ENCODE measurements around the gene PALM2AKAP2.

PALM2AKAP2 gene

DNA sequence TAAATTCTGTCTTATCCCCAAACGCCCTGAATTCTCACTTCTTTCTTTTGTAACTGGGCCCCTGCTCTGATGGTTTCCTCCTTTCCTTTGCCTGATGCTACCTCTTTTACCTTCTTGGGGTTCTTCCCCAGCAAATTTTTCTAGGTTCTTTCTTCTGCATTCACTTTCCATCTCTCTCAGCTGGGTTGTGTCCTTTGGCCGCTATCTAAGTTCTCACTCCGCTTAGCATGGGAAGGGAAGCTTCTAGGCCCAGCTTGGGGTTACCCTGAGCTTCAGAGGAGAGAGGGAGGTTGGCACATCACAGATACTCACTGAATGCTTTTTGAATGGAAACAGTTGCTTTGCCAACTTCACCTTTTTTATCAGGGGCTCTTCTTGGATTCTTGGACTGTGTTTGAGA, 17.0 kb downstream of the PALM2AKAP2 start:
- CTCF ChIA-PET, result no interaction called here

GRCh38 chr9:109797509-109797908, 17.5 kb downstream of the PALM2AKAP2 start:
- no peak for DNase-seq (ENCODE audit: extremely low spot score)
- ChIA-PET POLR2A (no interaction called here), CTCF (no interaction called here)
- TF ChIP-seq LEF1 (IDR thresholded peaks at IDR 0.05; ENCODE audit: borderline replicate concordance) (no peak), ARNT (IDR thresholded peaks at IDR 0.05) (no peak), TARDBP (IDR thresholded peaks at IDR 0.05) (no peak), ELF4 (IDR thresholded peaks at IDR 0.05) (no peak), FOXA1 (IDR thresholded peaks at IDR 0.05) (no peak), CTBP1 (IDR thresholded peaks at IDR 0.05; ENCODE audit: borderline replicate concordance) (no peak), HDGF (IDR thresholded peaks at IDR 0.05; ENCODE audit: borderline replicate concordance) (no peak), ZNF384 (IDR thresholded peaks at IDR 0.05) (no peak), NFRKB (IDR thresholded peaks at IDR 0.05) (no peak), BHLHE40 (IDR thresholded peaks at IDR 0.05; ENCODE audit: borderline replicate concordance) (no peak)

More for the DNA sequence above, 17.0 kb downstream of the PALM2AKAP2 start:
- POLR2A ChIA-PET, result no interaction called here
- TF ChIP-seq PKNOX1 (IDR thresholded peaks at IDR 0.05) (no peak), L3MBTL2 (conservative IDR thresholded peaks at IDR 0.05) (no peak), SUZ12 (IDR thresholded peaks at IDR 0.05) (no peak), CTBP1 (IDR thresholded peaks at IDR 0.05; ENCODE audit: borderline replicate concordance) (no peak)
- no peak for DNase-seq (ENCODE audit: extremely low spot score)

- ChIA-PET POLR2A (no interaction called here), CTCF (no interaction called here)
- TF ChIP-seq ELF4 (IDR thresholded peaks at IDR 0.05) (no peak), L3MBTL2 (conservative IDR thresholded peaks at IDR 0.05) (no peak), PKNOX1 (IDR thresholded peaks at IDR 0.05) (no peak), FOXA1 (IDR thresholded peaks at IDR 0.05) (no peak), FOXM1 (IDR thresholded peaks at IDR 0.05; ENCODE audit: borderline replicate concordance) (no peak), HDGF (IDR thresholded peaks at IDR 0.05; ENCODE audit: borderline replicate concordance) (no peak), SUZ12 (IDR thresholded peaks at IDR 0.05) (no peak), SP1 (IDR thresholded peaks at IDR 0.05) (no peak), TARDBP (IDR thresholded peaks at IDR 0.05) (no peak), ARNT (IDR thresholded peaks at IDR 0.05) (no peak), LEF1 (IDR thresholded peaks at IDR 0.05; ENCODE audit: borderline replicate concordance) (no peak), CTBP1 (IDR thresholded peaks at IDR 0.05; ENCODE audit: borderline replicate concordance) (no peak)
- no peak for DNase-seq (ENCODE audit: extremely low spot score)
Observed at GRCh38 chr9:109799141-109799540, 19.1 kb downstream of the PALM2AKAP2 start.

DNA sequence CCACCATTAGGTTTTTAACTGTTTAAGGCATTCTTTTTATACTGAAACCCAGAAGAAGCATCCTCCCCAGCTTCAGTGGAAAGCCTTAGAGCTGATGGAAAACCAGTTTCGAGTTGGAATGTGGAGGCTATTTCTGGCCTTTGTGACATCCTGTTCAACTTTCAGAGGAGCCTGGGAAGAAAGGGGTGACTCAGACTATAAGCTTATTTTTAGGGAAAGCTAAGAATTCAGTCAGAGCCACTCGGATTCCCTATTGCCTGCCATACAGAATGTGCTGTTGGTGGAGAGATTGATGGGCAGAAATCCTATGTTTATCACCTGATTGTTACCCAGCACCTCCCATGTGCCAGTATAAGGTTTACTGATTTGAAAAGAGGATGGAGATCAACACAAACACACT, 19.8 kb downstream of the PALM2AKAP2 start:
- no peak for DNase-seq (ENCODE audit: extremely low spot score)
- ChIA-PET CTCF (no interaction called here), POLR2A (no interaction called here)
- TF ChIP-seq SP1 (IDR thresholded peaks at IDR 0.05), result no peak
- TF ChIP-seq PKNOX1 (IDR thresholded peaks at IDR 0.05), result no peak
- no peak for TF ChIP-seq FOXK2 (IDR thresholded peaks at IDR 0.05)
- no peak for TF ChIP-seq HDGF (IDR thresholded peaks at IDR 0.05; ENCODE audit: borderline replicate concordance)
- no peak for TF ChIP-seq ZNF384 (IDR thresholded peaks at IDR 0.05)
- TF ChIP-seq FOXA1 (IDR thresholded peaks at IDR 0.05), result no peak
- no peak for TF ChIP-seq CTBP1 (IDR thresholded peaks at IDR 0.05; ENCODE audit: borderline replicate concordance)
- TF ChIP-seq NFRKB (IDR thresholded peaks at IDR 0.05), result no peak
- TF ChIP-seq TARDBP (IDR thresholded peaks at IDR 0.05), result no peak
- TF ChIP-seq ELF4 (IDR thresholded peaks at IDR 0.05), result no peak
- no peak for TF ChIP-seq BHLHE40 (IDR thresholded peaks at IDR 0.05; ENCODE audit: borderline replicate concordance)
- TF ChIP-seq ARNT (IDR thresholded peaks at IDR 0.05), result no peak
- TF ChIP-seq L3MBTL2 (conservative IDR thresholded peaks at IDR 0.05), result no peak
- TF ChIP-seq LEF1 (IDR thresholded peaks at IDR 0.05; ENCODE audit: borderline replicate concordance), result no peak
- TF ChIP-seq SUZ12 (IDR thresholded peaks at IDR 0.05), result no peak
- no peak for TF ChIP-seq FOXM1 (IDR thresholded peaks at IDR 0.05; ENCODE audit: borderline replicate concordance)

DNA sequence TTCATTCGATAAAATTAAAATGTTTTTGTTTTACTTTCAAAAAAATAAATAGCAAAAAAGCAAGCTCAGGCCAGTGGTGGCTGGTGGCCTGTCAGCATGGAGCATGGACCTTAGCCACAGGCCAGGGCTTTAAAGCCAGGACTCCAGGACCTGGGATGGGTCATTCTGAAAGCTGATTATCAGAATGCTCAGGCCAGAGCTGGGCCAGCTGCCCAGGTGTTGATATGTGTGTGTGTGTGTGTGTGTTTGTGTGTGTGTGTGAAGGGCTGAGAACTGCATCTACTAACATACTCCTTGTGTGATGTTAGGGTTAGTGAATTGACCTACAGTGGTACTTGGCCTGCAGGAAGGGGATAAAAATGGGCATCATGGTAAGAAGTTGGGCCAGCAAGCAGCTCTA, 21.5 kb downstream of the PALM2AKAP2 start:
- ChIA-PET CTCF (no interaction called here), POLR2A (no interaction called here)
- no peak for TF ChIP-seq PKNOX1 (IDR thresholded peaks at IDR 0.05)
- no peak for TF ChIP-seq TARDBP (IDR thresholded peaks at IDR 0.05)
- no peak for TF ChIP-seq ELF4 (IDR thresholded peaks at IDR 0.05)
- TF ChIP-seq FOXA1 (IDR thresholded peaks at IDR 0.05), result no peak
- no peak for TF ChIP-seq FOXM1 (IDR thresholded peaks at IDR 0.05; ENCODE audit: borderline replicate concordance)
- TF ChIP-seq FOXK2 (IDR thresholded peaks at IDR 0.05), result no peak
- TF ChIP-seq SP1 (IDR thresholded peaks at IDR 0.05), result no peak
- no peak for TF ChIP-seq SUZ12 (IDR thresholded peaks at IDR 0.05)
- TF ChIP-seq ZNF384 (IDR thresholded peaks at IDR 0.05), result no peak
- DNase-seq (ENCODE audit: extremely low spot score), result no peak

GRCh38 chr9:109802491-109802890, 22.5 kb downstream of the PALM2AKAP2 start:
- DNase-seq (ENCODE audit: extremely low spot score), result no peak
- ChIA-PET POLR2A (no interaction called here), CTCF (no interaction called here)
- no peak for TF ChIP-seq LEF1 (IDR thresholded peaks at IDR 0.05; ENCODE audit: borderline replicate concordance)
- no peak for TF ChIP-seq BHLHE40 (IDR thresholded peaks at IDR 0.05; ENCODE audit: borderline replicate concordance)
- no peak for TF ChIP-seq PKNOX1 (IDR thresholded peaks at IDR 0.05)
- no peak for TF ChIP-seq ARNT (IDR thresholded peaks at IDR 0.05)
- no peak for TF ChIP-seq FOXA1 (IDR thresholded peaks at IDR 0.05)
- no peak for TF ChIP-seq ZNF384 (IDR thresholded peaks at IDR 0.05)
- TF ChIP-seq CTBP1 (IDR thresholded peaks at IDR 0.05; ENCODE audit: borderline replicate concordance), result no peak
